Measurements from ENCODE around the gene KRT6A. TPM values are rescaled to one million over a fixed set of nuclear protein-coding genes. Genes with fewer than 3 reads are reported as not detected.

KRT6A gene
- not detected for total RNA-seq
- not detected for polyA plus RNA-seq

- no peak for ATAC-seq (ENCODE audit: low read depth in 2 of 2)
- DNase-seq, result no peak
- Histone ChIP-seq H3K4me3 (ENCODE audit: low read depth, low read length) (no peak within 1 kb of the TSS), H3K36me3 (ENCODE audit: control insufficient read depth, insufficient read depth, low read length) (no peaks in the 10 kb centered on the region), H3K27me3 (ENCODE audit: control insufficient read depth, insufficient read depth, low read length) (peaks cover 6% of the 10 kb centered on the region), H3K9me3 (ENCODE audit: control insufficient read depth in 2 of 2, low read length in 2 of 2) (no peaks in the 10 kb centered on the region), H3K27ac (ENCODE audit: insufficient read depth, low read length, poor library complexity, severe bottlenecking) (no peak within 1 kb of the TSS), H3K4me1 (ENCODE audit: control insufficient read depth, insufficient read depth, low read length, poor library complexity, severe bottlenecking) (no peaks in the 10 kb centered on the region)
- Mint-ChIP-seq H3K36me3 (no peaks in the 10 kb centered on the region), H3K4me3 (no peak within 1 kb of the TSS), H3K27ac (no peak within 1 kb of the TSS), H3K27me3 (peaks cover 24% of the 10 kb centered on the region), H3K4me1 (no peaks in the 10 kb centered on the region), H3K9me3 (no peaks in the 10 kb centered on the region)
Measured at GRCh38 chr12:52493172-52493571, at the start of gene KRT6A. TSS of gene KRT6A (minus strand) at chr12:52493257. CDS start at chr12:52493188, 69 bp downstream.

- no peak overlapping the region for H3K27ac Mint-ChIP-seq
- no peak overlapping the region for H3K4me3 ChIP-seq (ENCODE audit: low read depth, low read length)
- H3K4me1 ChIP-seq (ENCODE audit: control insufficient read depth, insufficient read depth, low read length, poor library complexity, severe bottlenecking), result no peaks in the 10 kb centered on the region
- no peaks in the 10 kb centered on the region for H3K9me3 ChIP-seq (ENCODE audit: control insufficient read depth in 2 of 2, low read length in 2 of 2)
- no peaks in the 10 kb centered on the region for H3K4me1 Mint-ChIP-seq
- H3K27ac ChIP-seq (ENCODE audit: insufficient read depth, low read length, poor library complexity, severe bottlenecking), result no peak overlapping the region
- no peaks in the 10 kb centered on the region for H3K36me3 Mint-ChIP-seq
- ATAC-seq (ENCODE audit: low read depth in 2 of 2), result no peak
- H3K27me3 ChIP-seq (ENCODE audit: control insufficient read depth, insufficient read depth, low read length), result no peaks in the 10 kb centered on the region
- no peaks in the 10 kb centered on the region for H3K36me3 ChIP-seq (ENCODE audit: control insufficient read depth, insufficient read depth, low read length)
- H3K9me3 Mint-ChIP-seq, result no peaks in the 10 kb centered on the region
- H3K4me3 Mint-ChIP-seq, result no peak overlapping the region
- peaks cover 8% of the 10 kb centered on the region for H3K27me3 Mint-ChIP-seq
- DNase-seq, result no peak
Measured at GRCh38 chr12:52542157-52542556, 49.1 kb upstream of the KRT6A start.

- DNase-seq (no peak), ATAC-seq (ENCODE audit: low read depth in 2 of 2) (no peak)
- H3K36me3 ChIP-seq (ENCODE audit: control insufficient read depth, insufficient read depth, low read length), result no peaks in the 10 kb centered on the region
- no peak overlapping the region for H3K27ac ChIP-seq (ENCODE audit: insufficient read depth, low read length, poor library complexity, severe bottlenecking)
- Mint-ChIP-seq H3K9me3 (no peaks in the 10 kb centered on the region), H3K36me3 (no peaks in the 10 kb centered on the region), H3K4me1 (no peaks in the 10 kb centered on the region), H3K4me3 (no peak overlapping the region), H3K27ac (no peak overlapping the region), H3K27me3 (peaks cover 8% of the 10 kb centered on the region)
- H3K4me1 ChIP-seq (ENCODE audit: control insufficient read depth, insufficient read depth, low read length, poor library complexity, severe bottlenecking), result no peaks in the 10 kb centered on the region
- no peak overlapping the region for H3K4me3 ChIP-seq (ENCODE audit: low read depth, low read length)
- H3K27me3 ChIP-seq (ENCODE audit: control insufficient read depth, insufficient read depth, low read length), result no peaks in the 10 kb centered on the region
- no peaks in the 10 kb centered on the region for H3K9me3 ChIP-seq (ENCODE audit: control insufficient read depth in 2 of 2, low read length in 2 of 2)
Measured at GRCh38 chr12:52541709-52542108, 48.7 kb upstream of the KRT6A start.

GRCh38 chr12:52540531-52540930 is 47.5 kb upstream of the KRT6A start:
- H3K4me3 ChIP-seq (ENCODE audit: low read depth, low read length), result no peak overlapping the region
- no peaks in the 10 kb centered on the region for H3K27me3 ChIP-seq (ENCODE audit: control insufficient read depth, insufficient read depth, low read length)
- H3K27me3 Mint-ChIP-seq, result peaks cover 8% of the 10 kb centered on the region
- H3K4me1 Mint-ChIP-seq, result no peaks in the 10 kb centered on the region
- H3K4me1 ChIP-seq (ENCODE audit: control insufficient read depth, insufficient read depth, low read length, poor library complexity, severe bottlenecking), result no peaks in the 10 kb centered on the region
- no peak overlapping the region for H3K4me3 Mint-ChIP-seq
- ATAC-seq (ENCODE audit: low read depth in 2 of 2) (no peak), DNase-seq (no peak)
- H3K27ac ChIP-seq (ENCODE audit: insufficient read depth, low read length, poor library complexity, severe bottlenecking), result no peak overlapping the region
- no peak overlapping the region for H3K27ac Mint-ChIP-seq
- H3K9me3 ChIP-seq (ENCODE audit: control insufficient read depth in 2 of 2, low read length in 2 of 2), result no peaks in the 10 kb centered on the region
- H3K9me3 Mint-ChIP-seq, result no peaks in the 10 kb centered on the region
- no peaks in the 10 kb centered on the region for H3K36me3 Mint-ChIP-seq
- H3K36me3 ChIP-seq (ENCODE audit: control insufficient read depth, insufficient read depth, low read length), result no peaks in the 10 kb centered on the region

GRCh38 chr12:52539821-52540173 is 46.7 kb upstream of the KRT6A start:
- Histone ChIP-seq H3K27ac (ENCODE audit: insufficient read depth, low read length, poor library complexity, severe bottlenecking) (no peak overlapping the region), H3K4me1 (ENCODE audit: control insufficient read depth, insufficient read depth, low read length, poor library complexity, severe bottlenecking) (no peaks in the 10 kb centered on the region), H3K36me3 (ENCODE audit: control insufficient read depth, insufficient read depth, low read length) (no peaks in the 10 kb centered on the region), H3K9me3 (ENCODE audit: control insufficient read depth in 2 of 2, low read length in 2 of 2) (no peaks in the 10 kb centered on the region), H3K27me3 (ENCODE audit: control insufficient read depth, insufficient read depth, low read length) (no peaks in the 10 kb centered on the region), H3K4me3 (ENCODE audit: low read depth, low read length) (no peak overlapping the region)
- H3K27me3 Mint-ChIP-seq, result peaks cover 8% of the 10 kb centered on the region
- H3K36me3 Mint-ChIP-seq, result no peaks in the 10 kb centered on the region
- no peaks in the 10 kb centered on the region for H3K4me1 Mint-ChIP-seq
- ATAC-seq (ENCODE audit: low read depth in 2 of 2) (no peak), DNase-seq (no peak)
- H3K27ac Mint-ChIP-seq, result no peak overlapping the region
- no peak overlapping the region for H3K4me3 Mint-ChIP-seq
- H3K9me3 Mint-ChIP-seq, result no peaks in the 10 kb centered on the region

- no peak overlapping the region for H3K4me3 ChIP-seq (ENCODE audit: low read depth, low read length)
- H3K27ac ChIP-seq (ENCODE audit: insufficient read depth, low read length, poor library complexity, severe bottlenecking), result no peak overlapping the region
- Mint-ChIP-seq H3K9me3 (no peaks in the 10 kb centered on the region), H3K4me3 (no peak overlapping the region), H3K4me1 (peaks cover 0 to 3% (median 0%) of the 10 kb centered on the region in 4 donors), H3K27ac (no peak overlapping the region), H3K36me3 (no peaks in the 10 kb centered on the region), H3K27me3 (peaks cover 8% of the 10 kb centered on the region)
- H3K4me1 ChIP-seq (ENCODE audit: control insufficient read depth, insufficient read depth, low read length, poor library complexity, severe bottlenecking), result no peaks in the 10 kb centered on the region
- H3K36me3 ChIP-seq (ENCODE audit: control insufficient read depth, insufficient read depth, low read length), result no peaks in the 10 kb centered on the region
- ATAC-seq (ENCODE audit: low read depth in 2 of 2) (no peak), DNase-seq (no peak)
- no peaks in the 10 kb centered on the region for H3K9me3 ChIP-seq (ENCODE audit: control insufficient read depth in 2 of 2, low read length in 2 of 2)
- no peaks in the 10 kb centered on the region for H3K27me3 ChIP-seq (ENCODE audit: control insufficient read depth, insufficient read depth, low read length)
Measured at GRCh38 chr12:52539083-52539820, 46.2 kb upstream of the KRT6A start.

- no peaks in the 10 kb centered on the region for H3K4me1 ChIP-seq (ENCODE audit: control insufficient read depth, insufficient read depth, low read length, poor library complexity, severe bottlenecking)
- no peak for ATAC-seq (ENCODE audit: low read depth in 2 of 2)
- H3K9me3 Mint-ChIP-seq, result no peaks in the 10 kb centered on the region
- no peak for DNase-seq
- no peaks in the 10 kb centered on the region for H3K36me3 Mint-ChIP-seq
- no peaks in the 10 kb centered on the region for H3K27me3 ChIP-seq (ENCODE audit: control insufficient read depth, insufficient read depth, low read length)
- H3K36me3 ChIP-seq (ENCODE audit: control insufficient read depth, insufficient read depth, low read length), result no peaks in the 10 kb centered on the region
- H3K4me1 Mint-ChIP-seq, result peaks cover 0 to 3% (median 0%) of the 10 kb centered on the region in 4 donors
- H3K4me3 Mint-ChIP-seq, result no peak overlapping the region
- peaks cover 8% of the 10 kb centered on the region for H3K27me3 Mint-ChIP-seq
- no peak overlapping the region for H3K4me3 ChIP-seq (ENCODE audit: low read depth, low read length)
- no peaks in the 10 kb centered on the region for H3K9me3 ChIP-seq (ENCODE audit: control insufficient read depth in 2 of 2, low read length in 2 of 2)
- H3K27ac Mint-ChIP-seq, result no peak overlapping the region
- no peak overlapping the region for H3K27ac ChIP-seq (ENCODE audit: insufficient read depth, low read length, poor library complexity, severe bottlenecking)
Measured at GRCh38 chr12:52537101-52537500, 44.0 kb upstream of the KRT6A start.

- peaks cover 8% of the 10 kb centered on the region for H3K27me3 Mint-ChIP-seq
- Histone ChIP-seq H3K4me3 (ENCODE audit: low read depth, low read length) (no peak overlapping the region), H3K4me1 (ENCODE audit: control insufficient read depth, insufficient read depth, low read length, poor library complexity, severe bottlenecking) (no peaks in the 10 kb centered on the region), H3K36me3 (ENCODE audit: control insufficient read depth, insufficient read depth, low read length) (no peaks in the 10 kb centered on the region), H3K9me3 (ENCODE audit: control insufficient read depth in 2 of 2, low read length in 2 of 2) (no peaks in the 10 kb centered on the region), H3K27me3 (ENCODE audit: control insufficient read depth, insufficient read depth, low read length) (no peaks in the 10 kb centered on the region), H3K27ac (ENCODE audit: insufficient read depth, low read length, poor library complexity, severe bottlenecking) (no peak overlapping the region)
- H3K27ac Mint-ChIP-seq, result no peak overlapping the region
- no peak for ATAC-seq (ENCODE audit: low read depth in 2 of 2)
- no peaks in the 10 kb centered on the region for H3K9me3 Mint-ChIP-seq
- H3K36me3 Mint-ChIP-seq, result no peaks in the 10 kb centered on the region
- peaks cover 0 to 3% (median 0%) of the 10 kb centered on the region in 4 donors for H3K4me1 Mint-ChIP-seq
- no peak overlapping the region for H3K4me3 Mint-ChIP-seq
- DNase-seq, result no peak
Measured at GRCh38 chr12:52535574-52535973, 42.5 kb upstream of the KRT6A start.

Measured in CD4-positive, CD25-positive, alpha-beta regulatory T cell (primary cell).